Esophagus muscularis mucosa (tissue), 4 donors: ENCODE data around the gene ZNF146. TPM values are rescaled to one million over a fixed set of nuclear protein-coding genes. Genes with fewer than 3 reads are reported as not detected.
"Not testable (repeated sequence)": the region's sequence is repeated elsewhere in the genome, so short reads cannot be mapped to it uniquely, and the experiment has no call there.

ENCODE experiments used
- DNase-seq: peaks from one replicate; pipeline ENCODE4 v3.0.0-alpha.2; 2017; ENCODE audit errors: extremely low spot score
- H3K27ac ChIP-seq, 4 donors: fragments of 200-600 bp; sonication (generic); replicated peaks in 1 of 4; 1 replicate in 3 of 4; 2 replicates in 1 of 4; pipeline ENCODE4 v1.5.1; 2016 to 2019; ENCODE audit warnings: mild to moderate bottlenecking in 1 of 4
- H3K27me3 ChIP-seq, 4 donors: fragments of 200-600 bp; sonication (generic); one replicate each; pipeline versions ENCODE4 v1.5.1 to v1.6.0; 2016 to 2019
- H3K36me3 ChIP-seq, 4 donors: fragments of 200-600 bp; sonication (generic); one replicate each; pipeline ENCODE4 v1.5.1; 2016 to 2019
- H3K4me1 ChIP-seq, 4 donors: fragments of 200-600 bp; sonication (generic); one replicate each; pipeline ENCODE4 v1.5.1; 2016 to 2019
- H3K4me3 ChIP-seq, 4 donors: fragments of 200-600 bp; sonication (generic); 1 replicate in 2 of 4; 2 replicates in 2 of 4; pipeline ENCODE4 v1.5.1; 2016 to 2019; ENCODE audit warnings: mild to moderate bottlenecking in 4 of 4, moderate library complexity in 1 of 4
- H3K9me3 ChIP-seq, 4 donors: fragments of 200-600 bp; sonication (generic); 1 replicate in 3 of 4; 2 replicates in 1 of 4; pipeline ENCODE4 v1.5.1; 2016 to 2019
- EP300 ChIP-seq: sonication (generic); formaldehyde crosslinking; IDR thresholded peaks from one replicate; pipeline ENCODE4 v1.6.1; 2017; ENCODE audit warnings: antibody characterized with exemption
- POLR2A ChIP-seq: fragments of 450-650 bp; IDR thresholded peaks from one replicate; pipeline ENCODE4 v1.6.1; 2017; ENCODE audit warnings: antibody characterized with exemption, moderate library complexity, mild to moderate bottlenecking, low read depth
- POLR2AphosphoS5 ChIP-seq, 2 donors: sonication (generic); formaldehyde crosslinking; IDR thresholded peaks; one replicate each; pipeline ENCODE4 v1.6.1; 2017; ENCODE audit warnings: antibody characterized with exemption in 2 of 2
- WGBS: methylation state at CpG from one replicate; pipeline ENCODE4 v1.1.5; 2018; 5-methylcytosine and 5-hydroxymethylcytosine counted together
- intact Hi-C: fragments of 100-400 bp; cut with DNase I; formaldehyde crosslinking; loops from one replicate; pipeline ENCODE4 v1.15.1; 2023
- total RNA-seq, 4 donors: library from RNA; depleted of rRNA; stranded (reverse); fragments of >200 nt; gene quantifications; one replicate each; pipeline versions ENCODE4 v1.1.0 to v1.2.1, GENCODE V29; 2016
- TF ChIP-seq, protein P1 (sequence below), 3 experiments: fragments of 200-600 bp in 2 of 3; fragments of 450-650 bp in 1 of 3; sonication (generic) in 2 of 3; IDR thresholded peaks; one replicate each; pipeline ENCODE4 v1.5.1; 2017 to 2019; ENCODE audit warnings: antibody characterized with exemption in 3 of 3, mild to moderate bottlenecking in 2 of 3, moderate library complexity in 1 of 3

The ZNF146 gene
- 10 to 100 TPM; 44.9 to 78.2 (median 49.9) TPM for total RNA-seq

DNA sequence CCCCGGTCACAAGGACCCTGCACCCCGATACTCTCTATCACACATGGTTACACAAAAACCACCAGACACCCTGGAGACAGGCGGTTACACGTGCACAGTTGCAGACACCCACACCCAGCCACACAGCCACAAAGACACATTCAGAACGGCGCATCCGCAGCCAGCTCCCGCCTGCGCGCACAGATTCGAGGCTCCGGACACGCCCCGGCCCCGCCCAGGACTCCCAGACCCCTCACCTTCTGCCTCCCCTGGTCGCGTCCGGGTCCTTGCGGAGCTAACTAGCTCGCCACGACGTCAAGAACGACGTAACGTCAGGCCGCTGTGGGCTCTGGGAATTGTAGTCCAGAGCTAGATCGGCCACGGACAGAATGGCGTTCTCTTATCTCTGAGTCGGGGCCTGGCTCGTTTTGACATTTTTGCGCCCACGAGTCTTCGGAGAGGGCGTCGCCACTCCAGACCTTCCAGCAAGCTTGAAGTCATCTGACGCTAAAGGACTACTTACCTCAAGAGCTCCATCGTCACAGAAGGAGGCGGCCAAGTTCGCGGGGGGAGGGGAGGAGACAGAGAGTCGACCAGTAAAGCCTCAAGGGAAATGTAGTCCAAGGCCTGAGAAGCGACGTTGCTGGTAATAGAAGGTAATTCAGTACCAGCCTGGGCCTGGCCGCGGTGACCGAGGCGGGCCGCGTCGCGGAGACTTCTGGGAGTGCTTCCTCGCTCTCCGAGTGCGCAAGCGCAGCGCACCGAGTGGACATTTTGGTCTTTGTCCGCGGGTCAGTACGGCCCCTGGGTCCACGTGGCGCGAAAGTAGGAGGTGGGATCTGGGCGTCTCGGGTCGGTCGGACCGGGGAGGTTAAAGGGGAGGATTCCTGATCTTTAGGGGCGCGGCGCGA lies at the start of gene ZNF146, which contains the start of gene ZNF565:
TSS of gene ZNF146 (plus strand) at position 721 of the 890 bp plus-strand sequence. CDS start 21,335 bp downstream, outside the sequence.
TSS of gene ZNF565 (minus strand) at position 280 of the 890 bp plus-strand sequence. CDS start 12,680 bp downstream, outside the sequence.
- intact Hi-C loops, result loop anchor here (10.0 kb wide), 1 partner anchor 80 kb away; no protein-coding TSS in a partner anchor
- peak; percentile 93 to 96 for TF ChIP-seq POLR2AphosphoS5 (IDR thresholded peaks at IDR 0.05)
- no peak for TF ChIP-seq EP300
- TF ChIP-seq POLR2A, result peak; percentile 51
- TF ChIP-seq, protein P1, sequence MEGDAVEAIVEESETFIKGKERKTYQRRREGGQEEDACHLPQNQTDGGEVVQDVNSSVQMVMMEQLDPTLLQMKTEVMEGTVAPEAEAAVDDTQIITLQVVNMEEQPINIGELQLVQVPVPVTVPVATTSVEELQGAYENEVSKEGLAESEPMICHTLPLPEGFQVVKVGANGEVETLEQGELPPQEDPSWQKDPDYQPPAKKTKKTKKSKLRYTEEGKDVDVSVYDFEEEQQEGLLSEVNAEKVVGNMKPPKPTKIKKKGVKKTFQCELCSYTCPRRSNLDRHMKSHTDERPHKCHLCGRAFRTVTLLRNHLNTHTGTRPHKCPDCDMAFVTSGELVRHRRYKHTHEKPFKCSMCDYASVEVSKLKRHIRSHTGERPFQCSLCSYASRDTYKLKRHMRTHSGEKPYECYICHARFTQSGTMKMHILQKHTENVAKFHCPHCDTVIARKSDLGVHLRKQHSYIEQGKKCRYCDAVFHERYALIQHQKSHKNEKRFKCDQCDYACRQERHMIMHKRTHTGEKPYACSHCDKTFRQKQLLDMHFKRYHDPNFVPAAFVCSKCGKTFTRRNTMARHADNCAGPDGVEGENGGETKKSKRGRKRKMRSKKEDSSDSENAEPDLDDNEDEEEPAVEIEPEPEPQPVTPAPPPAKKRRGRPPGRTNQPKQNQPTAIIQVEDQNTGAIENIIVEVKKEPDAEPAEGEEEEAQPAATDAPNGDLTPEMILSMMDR (IDR thresholded peaks at IDR 0.05), result peak in 1 of 3 experiments; percentile 24
- Histone ChIP-seq H3K4me3 (peak within 1 kb of the TSS; percentile 76 to 94 (median 86)), H3K27ac (peak within 1 kb of the TSS; percentile 91 to 96 (median 94)), H3K9me3 (no peaks in the 10 kb centered on the region), H3K4me1 (peaks cover 18 to 57% (median 41%) of the 10 kb centered on the region in 4 donors), H3K36me3 (peaks cover 0 to 10% (median 4%) of the 10 kb centered on the region in 4 donors), H3K27me3 (no peaks in the 10 kb centered on the region)
- DNase-seq, result peak; percentile 99
- WGBS, result 0% methylated on average over 11 of the region's 73 CpGs

DNA sequence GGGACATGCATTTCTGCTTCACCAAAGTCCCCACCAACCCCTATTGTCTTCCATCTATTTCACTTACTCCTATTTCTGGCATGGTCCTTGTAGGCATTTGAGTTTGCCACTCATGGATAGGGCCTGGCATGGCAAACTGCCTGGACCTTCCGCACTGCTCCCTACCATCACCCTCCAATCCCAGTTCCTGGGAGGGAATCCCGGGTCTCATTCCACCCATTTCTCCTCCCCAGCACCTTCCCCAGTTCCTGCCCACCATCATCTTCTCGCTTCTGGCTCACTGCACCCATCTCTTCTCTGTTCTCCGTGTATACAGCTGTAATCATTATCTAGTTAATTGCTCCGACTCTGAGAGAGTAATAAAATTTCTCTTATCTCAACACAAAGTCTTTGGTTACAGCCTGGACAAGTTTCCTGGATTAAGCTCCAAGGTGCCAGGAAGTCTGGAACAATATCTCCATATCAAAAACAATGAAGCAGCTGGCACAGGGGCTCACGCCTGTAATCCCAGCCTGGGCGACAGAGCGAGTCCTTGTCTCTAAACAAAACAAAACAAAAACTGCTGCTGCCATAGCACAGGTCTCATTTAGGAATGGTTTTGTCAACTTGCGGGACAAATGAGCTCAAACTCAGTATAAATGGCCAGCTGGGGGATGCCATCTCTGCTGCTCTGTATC lies 45.7 kb upstream of the ZNF146 start:
- no peaks in the 10 kb centered on the region for H3K27me3 ChIP-seq
- no peak for TF ChIP-seq POLR2A
- TF ChIP-seq POLR2AphosphoS5 (IDR thresholded peaks at IDR 0.05), result peak in 1 of 2 donors; percentile 41
- TF ChIP-seq, protein P1 (IDR thresholded peaks at IDR 0.05), result no peak
- no peak for TF ChIP-seq EP300
- intact Hi-C loops, result no loop called here
- H3K9me3 ChIP-seq, result no peaks in the 10 kb centered on the region
- peak overlapping the region; percentile 68 to 84 (median 70) for H3K27ac ChIP-seq
- no peak overlapping the region for H3K4me3 ChIP-seq
- DNase-seq, result no peak
- peaks cover 17 to 24% (median 19%) of the 10 kb centered on the region in 4 donors for H3K4me1 ChIP-seq
- H3K36me3 ChIP-seq, result peaks cover 0 to 23% (median 10%) of the 10 kb centered on the region in 4 donors
- 55% methylated on average over 9 of the region's 9 CpGs for WGBS

DNA sequence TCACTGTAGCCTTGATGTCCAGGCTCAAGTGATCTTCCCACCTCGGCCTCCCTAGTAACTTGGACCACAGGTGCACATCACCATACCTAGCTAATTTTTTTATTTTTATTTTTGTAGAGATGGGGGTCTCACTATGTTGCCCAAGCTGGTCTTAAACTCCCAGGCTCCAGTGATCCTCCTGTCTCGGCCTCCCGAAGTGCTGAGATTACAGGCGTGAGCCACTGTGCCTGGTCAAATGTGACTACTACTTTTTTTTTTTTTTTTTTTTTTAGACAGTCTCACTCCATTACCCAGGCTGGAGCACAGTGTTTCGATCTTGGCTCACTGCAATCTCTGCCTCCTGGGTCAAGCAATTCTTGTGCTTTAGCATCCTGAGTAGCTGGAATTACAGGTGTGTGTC lies 42.1 kb upstream of the ZNF146 start:
- no peak overlapping the region for H3K4me3 ChIP-seq
- H3K27me3 ChIP-seq, result no peaks in the 10 kb centered on the region
- no peaks in the 10 kb centered on the region for H3K36me3 ChIP-seq
- H3K9me3 ChIP-seq, result no peaks in the 10 kb centered on the region
- H3K27ac ChIP-seq, result no peak overlapping the region
- no peak for DNase-seq
- WGBS, result 90% methylated on average over 5 of the region's 5 CpGs
- TF ChIP-seq, protein P1 (IDR thresholded peaks at IDR 0.05), result no peak
- TF ChIP-seq POLR2AphosphoS5 (IDR thresholded peaks at IDR 0.05) (no peak), POLR2A (no peak), EP300 (no peak)
- intact Hi-C loops, result loop anchor here (10.0 kb wide), 1 partner anchor 108 kb away; no protein-coding TSS in a partner anchor
- peaks cover 17 to 24% (median 19%) of the 10 kb centered on the region in 4 donors for H3K4me1 ChIP-seq

DNA sequence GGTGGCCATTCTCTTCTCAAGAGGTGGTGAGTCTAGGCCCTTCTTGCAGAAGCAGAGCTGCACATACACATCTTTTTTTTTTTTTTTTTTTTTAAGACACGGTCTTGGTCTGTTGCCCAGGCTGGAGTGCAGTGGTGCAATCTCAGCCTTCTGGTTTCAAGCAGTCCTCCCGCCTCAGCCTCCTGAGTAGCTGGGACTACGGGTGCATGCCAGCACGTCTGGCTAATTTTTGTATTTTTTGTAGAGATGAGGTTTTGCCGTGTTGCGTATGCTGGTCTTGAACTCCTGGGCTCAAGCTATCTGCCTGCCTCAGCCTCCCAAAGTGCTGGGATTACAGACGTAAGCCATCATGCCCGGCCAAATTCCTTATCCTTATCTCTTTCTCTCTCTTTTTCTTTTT lies 41.1 kb upstream of the ZNF146 start:
- H3K36me3 ChIP-seq, H3K27ac ChIP-seq, H3K4me3 ChIP-seq, DNase-seq, H3K27me3 ChIP-seq, H3K9me3 ChIP-seq: not testable (repeated sequence)
- H3K4me1 ChIP-seq, result peaks cover 13 to 24% (median 17%) of the 10 kb centered on the region in 4 donors
- intact Hi-C loops, result loop anchor here (10.0 kb wide), 1 partner anchor 109 kb away; no protein-coding TSS in a partner anchor
- 82% methylated on average over 8 of the region's 8 CpGs for WGBS

DNA sequence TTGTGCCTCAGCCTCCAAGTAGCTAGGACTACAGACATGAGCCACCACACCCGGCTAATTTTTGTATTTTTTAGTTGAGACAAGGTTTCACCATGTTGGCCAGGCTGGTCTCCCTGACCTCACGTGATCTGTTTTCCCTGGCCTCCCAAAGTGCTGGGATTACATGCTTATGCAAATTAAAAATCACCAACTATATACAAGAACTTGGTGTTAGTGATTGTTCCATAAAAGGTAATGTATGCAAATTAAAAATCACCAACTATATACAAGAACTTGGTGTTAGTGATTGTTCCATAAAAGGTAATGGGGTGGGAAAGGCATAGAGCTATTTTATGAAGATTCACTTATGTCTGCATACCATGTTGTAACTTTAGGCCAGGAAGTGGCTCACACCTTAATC lies 35.8 kb upstream of the ZNF146 start:
- not testable (repeated sequence) for H3K4me1 ChIP-seq, H3K27ac ChIP-seq, H3K27me3 ChIP-seq, H3K4me3 ChIP-seq, H3K9me3 ChIP-seq
- 64% methylated on average over 2 of the region's 2 CpGs for WGBS
- intact Hi-C loops, result loop anchor here (10.0 kb wide), 1 partner anchor 114 kb away; no protein-coding TSS in a partner anchor
- DNase-seq, result peak; percentile 37
- peaks cover 11 to 19% (median 14%) of the 10 kb centered on the region in 4 donors for H3K36me3 ChIP-seq
